AG04450 (cell line): ENCODE results near the gene UBE3D. TPM values are rescaled to one million over a fixed set of nuclear protein-coding genes. Genes with fewer than 3 reads are reported as not detected.

ENCODE experiments used
- CTCF ChIA-PET: fragments of 300-600, 350-600 bp; formaldehyde crosslinking; extraction: SDS; loops from one replicate; lab custom pipeline; 2022; ENCODE audit warnings: antibody characterized with exemption, inconsistent platforms; lab: Charles Lee
- POLR2A ChIA-PET: fragments of 350-600 bp; formaldehyde crosslinking; extraction: SDS; loops from one replicate; lab custom pipeline; 2021; ENCODE audit warnings: antibody characterized with exemption, inconsistent platforms; lab: Yijun Ruan, JAX
- DNase-seq: peaks from one replicate; pipeline ENCODE4 v3.0.0-alpha.2; 2011; ENCODE audit warnings: low read depth, low spot score
- H3K27ac ChIP-seq: one replicate; pipeline ENCODE4 v1.5.1; 2012; ENCODE audit warnings: low read depth, low read length, control low read depth
- H3K27me3 ChIP-seq: one replicate; pipeline ENCODE4 v1.6.0; 2012; ENCODE audit warnings: low read length; ENCODE audit not compliant: control insufficient read depth, insufficient read depth
- H3K4me3 ChIP-seq: 2 replicates; pipeline ENCODE4 v1.5.1; 2011; ENCODE audit warnings: mild to moderate bottlenecking, low read depth, low read length, control low read depth
- H3K9me3 ChIP-seq: 2 replicates; pipeline ENCODE4 v1.5.1; 2012; ENCODE audit warnings: low read length; ENCODE audit not compliant: control insufficient read depth, insufficient read depth
- polyA plus RNA-seq: library from polyadenylated mRNA; depleted of rRNA; stranded (reverse); fragments of >200 nt; gene quantifications from 2 replicates; pipeline ENCODE4 v1.2.3, GENCODE V29; 2011
- TF ChIP-seq, protein P1 (sequence below): IDR thresholded peaks from 2 replicates; pipeline ENCODE4 v1.5.1; 2011; ENCODE audit warnings: low read depth, low read length, control low read depth, inconsistent platforms

Gene UBE3D
- polyA plus RNA-seq, 1 experiment = 6.4 TPM

DNA sequence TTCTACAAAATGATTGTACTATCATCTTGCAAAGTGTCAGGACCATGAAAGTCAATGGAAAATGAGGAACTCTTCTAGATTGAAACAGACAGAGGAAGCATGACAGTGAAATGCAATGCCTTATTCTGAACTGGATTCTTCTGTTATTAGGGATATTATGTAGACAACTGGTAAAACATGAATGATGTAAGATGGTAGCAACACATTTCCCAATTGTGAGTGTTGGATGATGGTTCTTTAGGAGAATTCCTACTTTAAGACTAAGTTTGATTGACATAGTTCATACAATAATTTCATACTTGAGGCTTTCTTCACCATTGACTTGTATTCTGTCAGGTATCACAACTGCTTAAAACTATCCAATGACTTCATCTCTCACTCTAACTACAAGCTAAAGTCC lies 4.5 kb downstream of the UBE3D start:
- H3K27ac ChIP-seq = no peak overlapping the region
- CTCF ChIA-PET = no interaction called here
- POLR2A ChIA-PET = no interaction called here
- DNase-seq = no peak
- no peak overlapping the region for H3K4me3 ChIP-seq
- no peaks in the 10 kb centered on the region for H3K9me3 ChIP-seq
- TF ChIP-seq, protein P1, sequence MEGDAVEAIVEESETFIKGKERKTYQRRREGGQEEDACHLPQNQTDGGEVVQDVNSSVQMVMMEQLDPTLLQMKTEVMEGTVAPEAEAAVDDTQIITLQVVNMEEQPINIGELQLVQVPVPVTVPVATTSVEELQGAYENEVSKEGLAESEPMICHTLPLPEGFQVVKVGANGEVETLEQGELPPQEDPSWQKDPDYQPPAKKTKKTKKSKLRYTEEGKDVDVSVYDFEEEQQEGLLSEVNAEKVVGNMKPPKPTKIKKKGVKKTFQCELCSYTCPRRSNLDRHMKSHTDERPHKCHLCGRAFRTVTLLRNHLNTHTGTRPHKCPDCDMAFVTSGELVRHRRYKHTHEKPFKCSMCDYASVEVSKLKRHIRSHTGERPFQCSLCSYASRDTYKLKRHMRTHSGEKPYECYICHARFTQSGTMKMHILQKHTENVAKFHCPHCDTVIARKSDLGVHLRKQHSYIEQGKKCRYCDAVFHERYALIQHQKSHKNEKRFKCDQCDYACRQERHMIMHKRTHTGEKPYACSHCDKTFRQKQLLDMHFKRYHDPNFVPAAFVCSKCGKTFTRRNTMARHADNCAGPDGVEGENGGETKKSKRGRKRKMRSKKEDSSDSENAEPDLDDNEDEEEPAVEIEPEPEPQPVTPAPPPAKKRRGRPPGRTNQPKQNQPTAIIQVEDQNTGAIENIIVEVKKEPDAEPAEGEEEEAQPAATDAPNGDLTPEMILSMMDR = no peak
- no peaks in the 10 kb centered on the region for H3K27me3 ChIP-seq

DNA sequence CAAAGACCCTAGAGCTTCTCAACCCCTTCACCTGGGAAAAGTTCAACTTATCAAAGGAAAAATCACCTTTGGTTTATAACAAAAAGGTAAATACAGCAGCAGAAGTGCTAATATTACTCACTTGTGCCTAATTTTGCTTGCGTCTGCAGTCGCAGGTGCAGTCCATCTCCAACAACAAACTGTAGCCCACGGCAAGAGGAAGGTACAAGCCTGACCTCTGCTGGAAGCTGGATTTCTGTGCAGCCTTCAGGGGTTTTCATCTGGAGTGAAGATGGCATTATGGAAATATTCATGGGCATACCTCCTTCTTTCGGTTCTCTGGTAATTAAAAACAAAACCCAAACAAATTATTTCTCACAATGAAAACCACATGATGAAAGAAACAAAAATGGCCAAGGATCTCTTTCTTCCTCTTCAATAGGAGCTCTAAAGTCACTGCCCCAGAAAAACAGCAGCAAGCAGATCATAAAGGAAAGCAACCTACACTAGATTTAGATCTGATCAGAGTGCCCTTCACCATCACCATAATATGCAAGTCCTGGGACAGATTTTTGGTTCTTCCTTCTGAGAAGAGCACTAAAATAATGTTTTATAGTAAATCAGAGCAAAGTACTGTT lies 7.8 kb downstream of the UBE3D start:
- TF ChIP-seq, protein P1 = peak; percentile 91
- Histone ChIP-seq H3K27ac (no peak overlapping the region), H3K27me3 (no peaks in the 10 kb centered on the region), H3K4me3 (no peak overlapping the region), H3K9me3 (no peaks in the 10 kb centered on the region)
- ChIA-PET POLR2A (interaction anchor here (0.5 to 0.6 kb wide), 2 partner anchors 694 to 789 kb away, joined by 3 to 6 read pairs; partner anchors contain the start of gene TPBG), CTCF (interaction anchor here (0.5 to 7.6 kb wide), 38 partner anchors 9 to 949 kb away, joined by 3 to 95 read pairs (median 3); partner anchors contain the start of genes DOP1A, IBTK and UBE3D)
- DNase-seq = no peak

- Histone ChIP-seq H3K4me3 (no peak overlapping the region), H3K9me3 (no peaks in the 10 kb centered on the region), H3K27ac (no peak overlapping the region), H3K27me3 (no peaks in the 10 kb centered on the region)
- no peak for DNase-seq
- POLR2A ChIA-PET = no interaction called here
- TF ChIP-seq, protein P1 = peak; percentile 83
- CTCF ChIA-PET = interaction anchor here (0.6 to 7.6 kb wide), 12 partner anchors 8 to 807 kb away, joined by 3 to 95 read pairs (median 6); partner anchors contain the start of genes DOP1A, TPBG and UBE3D
These were observed 10.2 kb downstream of the UBE3D start for GRCh38 chr6:83055366-83055964.

DNA sequence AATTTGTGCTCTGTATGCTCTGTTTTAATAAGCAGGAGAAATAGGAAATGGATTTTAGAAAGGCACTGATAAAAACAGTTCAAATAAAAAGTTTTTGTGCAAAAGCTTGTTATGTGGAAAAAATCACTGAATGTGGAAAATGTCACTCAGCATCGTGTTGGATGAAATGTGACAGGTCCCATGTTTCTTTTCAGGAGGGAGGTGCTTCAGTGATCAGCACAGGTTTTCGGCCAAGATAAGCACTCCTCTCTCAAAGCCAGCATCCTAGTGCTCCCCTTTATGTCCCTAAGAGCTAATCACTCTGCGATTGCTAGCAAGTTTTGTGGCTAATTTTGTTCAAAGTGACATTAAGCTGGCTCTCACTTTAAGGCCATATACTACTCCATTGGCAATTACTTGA lies 12.0 kb downstream of the UBE3D start:
- POLR2A ChIA-PET = no interaction called here
- H3K4me3 ChIP-seq = no peak overlapping the region
- no peaks in the 10 kb centered on the region for H3K9me3 ChIP-seq
- H3K27ac ChIP-seq = no peak overlapping the region
- TF ChIP-seq, protein P1 = no peak
- H3K27me3 ChIP-seq = no peaks in the 10 kb centered on the region
- no peak for DNase-seq
- CTCF ChIA-PET = interaction anchor here (1.2 to 7.6 kb wide), 6 partner anchors 13 to 800 kb away, joined by 6 to 95 read pairs (median 28); partner anchors contain the start of genes DOP1A, TPBG and UBE3D
